Transverse colon (tissue), 4 donors: ENCODE data around the gene PSMA5.

ENCODE experiments used
- EP300 ChIP-seq: sonication (generic); formaldehyde crosslinking; IDR thresholded peaks from one replicate; pipeline ENCODE4 v1.6.1; 2017; ENCODE audit warnings: antibody characterized with exemption, low read depth
- POLR2A ChIP-seq: fragments of 450-650 bp; IDR thresholded peaks from one replicate; pipeline ENCODE4 v1.6.1; 2016; ENCODE audit warnings: antibody characterized with exemption, mild to moderate bottlenecking, moderate library complexity
- POLR2AphosphoS5 ChIP-seq, 3 donors: sonication (generic); formaldehyde crosslinking; IDR thresholded peaks; one replicate each; pipeline ENCODE4 v1.6.1; 2016; ENCODE audit warnings: antibody characterized with exemption in 3 of 3
- TF ChIP-seq, protein P1 (sequence below), 5 experiments: fragments of 200-600 bp in 3 of 5; fragments of 450-650 bp in 2 of 5; sonication (generic) in 3 of 5; IDR thresholded peaks; 1 replicate in 2 of 5; 2 replicates in 3 of 5; pipeline ENCODE4 v1.5.1; 2016 to 2017; ENCODE audit warnings: antibody characterized with exemption in 5 of 5, inconsistent platforms in 3 of 5, mild to moderate bottlenecking in 2 of 5, moderate library complexity in 1 of 5

- TF ChIP-seq, protein P1, sequence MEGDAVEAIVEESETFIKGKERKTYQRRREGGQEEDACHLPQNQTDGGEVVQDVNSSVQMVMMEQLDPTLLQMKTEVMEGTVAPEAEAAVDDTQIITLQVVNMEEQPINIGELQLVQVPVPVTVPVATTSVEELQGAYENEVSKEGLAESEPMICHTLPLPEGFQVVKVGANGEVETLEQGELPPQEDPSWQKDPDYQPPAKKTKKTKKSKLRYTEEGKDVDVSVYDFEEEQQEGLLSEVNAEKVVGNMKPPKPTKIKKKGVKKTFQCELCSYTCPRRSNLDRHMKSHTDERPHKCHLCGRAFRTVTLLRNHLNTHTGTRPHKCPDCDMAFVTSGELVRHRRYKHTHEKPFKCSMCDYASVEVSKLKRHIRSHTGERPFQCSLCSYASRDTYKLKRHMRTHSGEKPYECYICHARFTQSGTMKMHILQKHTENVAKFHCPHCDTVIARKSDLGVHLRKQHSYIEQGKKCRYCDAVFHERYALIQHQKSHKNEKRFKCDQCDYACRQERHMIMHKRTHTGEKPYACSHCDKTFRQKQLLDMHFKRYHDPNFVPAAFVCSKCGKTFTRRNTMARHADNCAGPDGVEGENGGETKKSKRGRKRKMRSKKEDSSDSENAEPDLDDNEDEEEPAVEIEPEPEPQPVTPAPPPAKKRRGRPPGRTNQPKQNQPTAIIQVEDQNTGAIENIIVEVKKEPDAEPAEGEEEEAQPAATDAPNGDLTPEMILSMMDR (IDR thresholded peaks at IDR 0.05) = no peak
- no peak for TF ChIP-seq POLR2AphosphoS5 (IDR thresholded peaks at IDR 0.05)
- no peak for TF ChIP-seq POLR2A
- TF ChIP-seq EP300 = no peak
These were observed 48.4 kb upstream of the PSMA5 start for GRCh38 chr1:109474697-109475096.
